OCI-LY1 (cell line): ENCODE measurements around the gene LMBRD2.

Experiments
- H2AFZ ChIP-seq: fragments of 200-600 bp; sonication (generic), shearing (Covaris generic); 2 replicates; pipeline ENCODE4 v1.6.0; 2014; ENCODE audit warnings: antibody characterized with exemption, mild to moderate bottlenecking, low read length
- H3F3A ChIP-seq: fragments of 200-600 bp; sonication (generic), shearing (Covaris generic); 2 replicates; pipeline ENCODE4 v1.6.0; 2014; ENCODE audit warnings: mild to moderate bottlenecking, antibody characterized with exemption, low read length, moderate library complexity; ENCODE audit not compliant: insufficient read depth
- H3K27ac ChIP-seq: fragments of 200-600 bp; sonication (generic); 2 replicates; pipeline ENCODE4 v1.5.1; 2014; ENCODE audit warnings: low read length, mixed run types, mild to moderate bottlenecking, low read depth; ENCODE audit not compliant: poor library complexity, severe bottlenecking
- H3K27me3 ChIP-seq: fragments of 200-600 bp; sonication (generic); 2 replicates; pipeline ENCODE4 v1.6.0; 2014; ENCODE audit warnings: antibody characterized with exemption, mild to moderate bottlenecking, low read length, moderate library complexity; ENCODE audit not compliant: insufficient read depth
- H3K36me3 ChIP-seq: fragments of 200-600 bp; sonication (generic); 2 replicates; pipeline ENCODE4 v1.6.1; 2014; ENCODE audit warnings: mild to moderate bottlenecking, antibody characterized with exemption, low read length, moderate library complexity, mixed read lengths; ENCODE audit not compliant: insufficient read depth
- H3K4me1 ChIP-seq: fragments of 200-600 bp; sonication (generic); 2 replicates; pipeline ENCODE4 v1.5.1; 2014; ENCODE audit warnings: mild to moderate bottlenecking, low read length, moderate library complexity; ENCODE audit not compliant: insufficient read depth, severe bottlenecking
- H3K4me2 ChIP-seq: fragments of 200-600 bp; sonication (generic), shearing (Covaris generic); 2 replicates; pipeline ENCODE4 v1.6.1; 2014; ENCODE audit warnings: low read length
- H3K4me3 ChIP-seq: fragments of 200-600 bp; sonication (generic); 2 replicates; pipeline ENCODE4 v1.5.1; 2014; ENCODE audit warnings: low read length, low read depth, mild to moderate bottlenecking, mixed read lengths; ENCODE audit not compliant: poor library complexity, severe bottlenecking
- H3K79me2 ChIP-seq: fragments of 200-600 bp; shearing (Covaris generic); 2 replicates; pipeline ENCODE4 v1.6.1; 2016; ENCODE audit warnings: mixed run types, low read length, mixed read lengths; ENCODE audit not compliant: insufficient read depth
- H3K9ac ChIP-seq: fragments of 200-600 bp; sonication (generic), shearing (Covaris generic); 2 replicates; pipeline ENCODE4 v1.6.1; 2014; ENCODE audit warnings: mild to moderate bottlenecking, low read length, mixed read lengths
- H3K9me2 ChIP-seq: fragments of 200-600 bp; sonication (generic), shearing (Covaris generic); 2 replicates; pipeline ENCODE4 v1.6.1; 2014; ENCODE audit warnings: low read depth, mild to moderate bottlenecking, low read length, mixed read lengths
- H3K9me3 ChIP-seq: fragments of 200-600 bp; shearing (Covaris generic); 2 replicates; pipeline ENCODE4 v1.6.1; 2014; ENCODE audit warnings: low read length, mixed read lengths
- H4K20me1 ChIP-seq: fragments of 200-600 bp; sonication (generic), shearing (Covaris generic); 2 replicates; pipeline ENCODE4 v1.6.0; 2016; ENCODE audit warnings: mild to moderate bottlenecking, low read length; ENCODE audit not compliant: insufficient read depth
- CTCF ChIP-seq: fragments of 200-600 bp; sonication (generic), shearing (Covaris generic); IDR thresholded peaks from 2 replicates; pipeline ENCODE4 v1.5.1; 2017; ENCODE audit warnings: mild to moderate bottlenecking, antibody characterized with exemption, low read length, moderate library complexity, mixed read lengths
- EZH2 ChIP-seq: fragments of 200-600 bp; sonication (generic), shearing (Covaris generic); IDR thresholded peaks from 2 replicates; pipeline ENCODE4 v1.8.0; 2017; ENCODE audit warnings: borderline replicate concordance, mixed run types, mild to moderate bottlenecking, antibody characterized with exemption, low read length, moderate library complexity, mixed read lengths

Gene LMBRD2

GRCh38 chr5:36078430-36078829 is 73.3 kb downstream of the LMBRD2 start:
- Histone ChIP-seq H3K4me2 (no peak overlapping the region), H4K20me1 (no peaks in the 10 kb centered on the region), H3F3A (no peaks in the 10 kb centered on the region), H3K36me3 (no peaks in the 10 kb centered on the region), H3K79me2 (no peaks in the 10 kb centered on the region), H3K27ac (no peak overlapping the region), H3K27me3 (no peaks in the 10 kb centered on the region), H3K9ac (no peak overlapping the region), H3K9me3 (no peaks in the 10 kb centered on the region), H3K4me1 (no peaks in the 10 kb centered on the region), H3K4me3 (no peak overlapping the region), H3K9me2 (no peaks in the 10 kb centered on the region), H2AFZ (no peak overlapping the region)
- no peak for TF ChIP-seq CTCF
- no peak for TF ChIP-seq EZH2

GRCh38 chr5:36073595-36074216 is 78.0 kb downstream of the LMBRD2 start:
- no peak overlapping the region for H3K4me2 ChIP-seq
- H3K79me2 ChIP-seq, result no peaks in the 10 kb centered on the region
- peak; percentile 63 for TF ChIP-seq CTCF
- no peak for TF ChIP-seq EZH2
- H3K4me1 ChIP-seq, result no peaks in the 10 kb centered on the region
- no peaks in the 10 kb centered on the region for H4K20me1 ChIP-seq
- no peaks in the 10 kb centered on the region for H3K9me3 ChIP-seq
- H3K4me3 ChIP-seq, result no peak overlapping the region
- H3K9ac ChIP-seq, result no peak overlapping the region
- H3F3A ChIP-seq, result no peaks in the 10 kb centered on the region
- no peaks in the 10 kb centered on the region for H3K27me3 ChIP-seq
- H3K36me3 ChIP-seq, result no peaks in the 10 kb centered on the region
- H3K9me2 ChIP-seq, result no peaks in the 10 kb centered on the region
- no peak overlapping the region for H3K27ac ChIP-seq
- no peak overlapping the region for H2AFZ ChIP-seq

- no peaks in the 10 kb centered on the region for H4K20me1 ChIP-seq
- no peaks in the 10 kb centered on the region for H3K9me3 ChIP-seq
- H3K27ac ChIP-seq, result no peak overlapping the region
- H3K79me2 ChIP-seq, result no peaks in the 10 kb centered on the region
- no peak for TF ChIP-seq EZH2
- no peak for TF ChIP-seq CTCF
- no peak overlapping the region for H3K9ac ChIP-seq
- no peaks in the 10 kb centered on the region for H3K36me3 ChIP-seq
- no peak overlapping the region for H3K4me3 ChIP-seq
- H3F3A ChIP-seq, result no peaks in the 10 kb centered on the region
- no peak overlapping the region for H2AFZ ChIP-seq
- no peaks in the 10 kb centered on the region for H3K4me1 ChIP-seq
- H3K4me2 ChIP-seq, result peak overlapping the region; percentile 34; the same call in 1 of the 2 replicates
- H3K27me3 ChIP-seq, result no peaks in the 10 kb centered on the region
- H3K9me2 ChIP-seq, result no peaks in the 10 kb centered on the region
Measured at GRCh38 chr5:36070687-36071571, 80.8 kb downstream of the LMBRD2 start.
